HG02759 (cell line): Measurements from ENCODE around the gene KIAA1549.

ENCODE experiments used
- ATAC-seq: cut with Tn5 transposase; IDR thresholded peaks from one replicate; pipeline ENCODE4 v1.9.1; 2021; ENCODE audit warnings: mild to moderate bottlenecking, moderate library complexity; ENCODE audit not compliant: unreplicated experiment

KIAA1549 gene

GRCh38 chr7:138861051-138861450 lies 120.1 kb downstream of the KIAA1549 start:
- no peak for ATAC-seq

- ATAC-seq: no peak
Observed at GRCh38 chr7:138857728-138858127, 123.5 kb downstream of the KIAA1549 start.

- ATAC-seq: no peak
Observed at GRCh38 chr7:138854115-138854645, 127.0 kb downstream of the KIAA1549 start.

- ATAC-seq: no peak
Observed at GRCh38 chr7:138853448-138853847, 127.7 kb downstream of the KIAA1549 start.

- ATAC-seq: no peak
Observed at GRCh38 chr7:138852469-138852868, 128.7 kb downstream of the KIAA1549 start.

GRCh38 chr7:138849701-138850100 lies 131.5 kb downstream of the KIAA1549 start:
- no peak for ATAC-seq

GRCh38 chr7:138848056-138848980 lies 132.9 kb downstream of the KIAA1549 start:
- ATAC-seq: no peak

GRCh38 chr7:138845711-138846110 lies 135.5 kb downstream of the KIAA1549 start:
- ATAC-seq: no peak

GRCh38 chr7:138843632-138844580 lies 137.3 kb downstream of the KIAA1549 start:
- no peak for ATAC-seq

- ATAC-seq: no peak
Observed at GRCh38 chr7:138842111-138842510, 139.1 kb downstream of the KIAA1549 start.

- ATAC-seq: no peak
Observed at GRCh38 chr7:138838166-138838565, 143.0 kb downstream of the KIAA1549 start.

GRCh38 chr7:138837627-138838026 lies 143.6 kb downstream of the KIAA1549 start:
- ATAC-seq: no peak

- no peak for ATAC-seq
Observed at GRCh38 chr7:138835087-138835486, 146.1 kb downstream of the KIAA1549 start.

GRCh38 chr7:138834583-138834982 lies 146.6 kb downstream of the KIAA1549 start:
- no peak for ATAC-seq

GRCh38 chr7:138833596-138833995 lies 147.6 kb downstream of the KIAA1549 start:
- no peak for ATAC-seq

- no peak for ATAC-seq
Observed at GRCh38 chr7:138832966-138833365, 148.2 kb downstream of the KIAA1549 start.

GRCh38 chr7:138829335-138829734 lies 151.9 kb downstream of the KIAA1549 start:
- no peak for ATAC-seq

GRCh38 chr7:138828302-138828701 lies 152.9 kb downstream of the KIAA1549 start:
- no peak for ATAC-seq

- no peak for ATAC-seq
Observed at GRCh38 chr7:138825049-138825721, 156.0 kb downstream of the KIAA1549 start.

- ATAC-seq: no peak
Observed at GRCh38 chr7:138822867-138823535, 158.2 kb downstream of the KIAA1549 start.
